SU-DHL-6 (cell line): ENCODE results near the gene LTF.

Source experiments
- H2AFZ ChIP-seq: fragments of 200-600 bp; sonication (generic); 2 replicates; pipeline ENCODE4 v1.6.1; 2014; ENCODE audit warnings: low read depth, mild to moderate bottlenecking, moderate library complexity, mixed read lengths, antibody characterized with exemption, low read length; ENCODE audit not compliant: severe bottlenecking
- H3F3A ChIP-seq: fragments of 200-600 bp; shearing (Covaris generic); 2 replicates; pipeline ENCODE4 v1.6.0; 2016; ENCODE audit warnings: antibody characterized with exemption, mild to moderate bottlenecking; ENCODE audit not compliant: insufficient read depth
- H3K27ac ChIP-seq: fragments of 200-600 bp; sonication (generic); 2 replicates; pipeline ENCODE4 v1.5.1; 2016; ENCODE audit warnings: low read depth, mild to moderate bottlenecking, low read length, moderate library complexity, mixed read lengths
- H3K27me3 ChIP-seq: fragments of 200-600 bp; sonication (generic), shearing (Covaris generic); 2 replicates; pipeline ENCODE4 v1.6.0; 2014; ENCODE audit warnings: mild to moderate bottlenecking, low read length
- H3K36me3 ChIP-seq: fragments of 200-600 bp; sonication (generic); 2 replicates; pipeline ENCODE4 v1.6.1; 2014; ENCODE audit warnings: mild to moderate bottlenecking, low read length, mixed read lengths
- H3K4me2 ChIP-seq: fragments of 300-600, 200-600 bp; shearing (Covaris generic), sonication (generic); 2 replicates; pipeline ENCODE4 v1.6.0; 2014; ENCODE audit warnings: low read length, low read depth, mild to moderate bottlenecking; ENCODE audit not compliant: poor library complexity, severe bottlenecking
- H3K4me3 ChIP-seq: fragments of 200-600 bp; sonication (generic); 2 replicates; pipeline ENCODE4 v1.5.1; 2014; ENCODE audit warnings: antibody characterized with exemption, low read length, mild to moderate bottlenecking, mixed read lengths; ENCODE audit not compliant: insufficient read depth, poor library complexity, severe bottlenecking
- H3K79me2 ChIP-seq: fragments of 200-600 bp; sonication (generic); 2 replicates; pipeline ENCODE4 v1.6.1; 2014; ENCODE audit warnings: mild to moderate bottlenecking, low read length, moderate library complexity; ENCODE audit not compliant: insufficient read depth
- H3K9ac ChIP-seq: fragments of 200-600 bp; sonication (generic); 2 replicates; pipeline ENCODE4 v1.7.0; 2014; ENCODE audit warnings: mild to moderate bottlenecking, low read length
- H3K9me2 ChIP-seq: fragments of 200-600 bp; sonication (generic); replicated peaks from 2 replicates; pipeline ENCODE4 v1.6.1; 2014; ENCODE audit warnings: low read length; ENCODE audit not compliant: insufficient read depth
- H3K9me3 ChIP-seq: fragments of 200-600 bp; sonication (generic); 2 replicates; pipeline ENCODE4 v1.6.1; 2014; ENCODE audit warnings: low read length, mixed read lengths; ENCODE audit not compliant: insufficient read depth
- H4K20me1 ChIP-seq: fragments of 200-600 bp; sonication (generic); 2 replicates; pipeline ENCODE4 v1.6.1; 2014; ENCODE audit warnings: low read depth, mild to moderate bottlenecking, antibody characterized with exemption, low read length, moderate library complexity, mixed read lengths
- CTCF ChIP-seq: fragments of 200-600 bp; sonication (generic); IDR thresholded peaks from one replicate; pipeline ENCODE4 v1.5.1; 2017; ENCODE audit warnings: antibody characterized with exemption, mild to moderate bottlenecking, low read length, moderate library complexity; ENCODE audit not compliant: insufficient read depth, poor library complexity, severe bottlenecking
- EZH2phosphoT487 ChIP-seq: fragments of 200-600 bp; sonication (generic), shearing (Covaris generic); conservative IDR thresholded peaks from 2 replicates; pipeline ENCODE4 v1.6.1; 2018; ENCODE audit warnings: mild to moderate bottlenecking, antibody characterized with exemption, low read length, moderate library complexity, mixed read lengths

The LTF gene

GRCh38 chr3:46489381-46489780 is 24.7 kb upstream of the LTF start:
- Histone ChIP-seq H3F3A (0 out of 2 replicates have a peak, but pooled peaks cover 4% of the 10 kb centered on the region), H3K9ac (peak overlapping the region; percentile 45), H2AFZ (peak overlapping the region; percentile 5), H4K20me1 (no peaks in the 10 kb centered on the region), H3K79me2 (no peaks in the 10 kb centered on the region), H3K4me2 (peak overlapping the region; percentile 32), H3K4me3 (no peak overlapping the region), H3K36me3 (no peaks in the 10 kb centered on the region), H3K9me3 (no peaks in the 10 kb centered on the region), H3K27me3 (no peaks in the 10 kb centered on the region), H3K27ac (peak overlapping the region; percentile 37), H3K9me2 (no peaks in the 10 kb centered on the region)
- TF ChIP-seq EZH2phosphoT487 (no peak), CTCF (no peak)

- H3K27ac ChIP-seq: peak overlapping the region; percentile 37
- H3K79me2 ChIP-seq: no peaks in the 10 kb centered on the region
- H3K4me2 ChIP-seq: peak overlapping the region; percentile 32
- peak overlapping the region; percentile 5 for H2AFZ ChIP-seq
- peak overlapping the region; percentile 45 for H3K9ac ChIP-seq
- TF ChIP-seq CTCF (peak; percentile 99), EZH2phosphoT487 (no peak)
- H3F3A ChIP-seq: 0 out of 2 replicates have a peak, but pooled peaks cover 4% of the 10 kb centered on the region
- no peaks in the 10 kb centered on the region for H3K36me3 ChIP-seq
- no peaks in the 10 kb centered on the region for H4K20me1 ChIP-seq
- no peak overlapping the region for H3K4me3 ChIP-seq
- H3K9me3 ChIP-seq: no peaks in the 10 kb centered on the region
- H3K9me2 ChIP-seq: no peaks in the 10 kb centered on the region
- no peaks in the 10 kb centered on the region for H3K27me3 ChIP-seq
Measured at GRCh38 chr3:46488735-46489361, 24.1 kb upstream of the LTF start.

- H3K27ac ChIP-seq: no peak overlapping the region
- no peak overlapping the region for H3K9ac ChIP-seq
- no peaks in the 10 kb centered on the region for H3K9me2 ChIP-seq
- TF ChIP-seq EZH2phosphoT487 (no peak), CTCF (no peak)
- no peak overlapping the region for H3K4me2 ChIP-seq
- no peaks in the 10 kb centered on the region for H3K9me3 ChIP-seq
- H3K4me3 ChIP-seq: no peak overlapping the region
- 0 out of 2 replicates have a peak, but pooled peaks cover under 1% of the 10 kb centered on the region for H3F3A ChIP-seq
- H3K36me3 ChIP-seq: no peaks in the 10 kb centered on the region
- H3K79me2 ChIP-seq: no peaks in the 10 kb centered on the region
- no peaks in the 10 kb centered on the region for H4K20me1 ChIP-seq
- H2AFZ ChIP-seq: no peak overlapping the region
- H3K27me3 ChIP-seq: no peaks in the 10 kb centered on the region
Measured at GRCh38 chr3:46485779-46486175, 21.1 kb upstream of the LTF start.
